Mesenchymal stem cell (in vitro differentiated cells and primary cell): ENCODE measurements around the gene F3.

Experiments
- DNase-seq: peaks from one replicate; pipeline ENCODE4 v3.0.0-alpha.2; 2013
- H2AFZ ChIP-seq: one replicate; pipeline ENCODE4 v1.6.1; 2013; ENCODE audit warnings: low read depth, mild to moderate bottlenecking, control low read depth, inconsistent platforms, low read length, moderate library complexity
- H2AK5ac ChIP-seq: 2 replicates; pipeline ENCODE4 v1.6.1; 2013; ENCODE audit warnings: low read length, moderate library complexity, mild to moderate bottlenecking, inconsistent platforms; ENCODE audit not compliant: severe bottlenecking
- H2BK120ac ChIP-seq: one replicate; pipeline ENCODE4 v1.6.1; 2013; ENCODE audit warnings: low read depth, mild to moderate bottlenecking, inconsistent platforms, low read length, moderate library complexity
- H2BK12ac ChIP-seq, 2 experiments: one replicate each; pipeline ENCODE4 v1.6.1; 2013; ENCODE audit warnings: inconsistent platforms in 2 of 2, low read length in 2 of 2, mild to moderate bottlenecking in 2 of 2, moderate library complexity in 2 of 2, control low read depth in 1 of 2
- H2BK15ac ChIP-seq: one replicate; pipeline ENCODE4 v1.6.1; 2013; ENCODE audit warnings: mild to moderate bottlenecking, low read depth, inconsistent platforms; ENCODE audit not compliant: poor library complexity, severe bottlenecking
- H2BK5ac ChIP-seq: 2 replicates; pipeline ENCODE4 v1.6.1; 2013; ENCODE audit warnings: low read depth, mild to moderate bottlenecking, low read length, control low read depth, inconsistent platforms; ENCODE audit not compliant: poor library complexity, severe bottlenecking
- H3K14ac ChIP-seq, 2 experiments: one replicate each; pipeline ENCODE4 v1.6.1; 2013; ENCODE audit warnings: inconsistent platforms in 2 of 2, low read length in 2 of 2, control low read depth in 1 of 2, mild to moderate bottlenecking in 1 of 2, moderate library complexity in 1 of 2
- H3K18ac ChIP-seq, 2 experiments: one replicate each; pipeline ENCODE4 v1.6.1; 2013; ENCODE audit warnings: inconsistent platforms in 2 of 2, low read length in 2 of 2, control low read depth in 1 of 2, low read depth in 1 of 2, mild to moderate bottlenecking in 1 of 2
- H3K23ac ChIP-seq, 2 experiments: one replicate each; pipeline ENCODE4 v1.6.1; 2013; ENCODE audit warnings: inconsistent platforms in 2 of 2, low read length in 2 of 2, mild to moderate bottlenecking in 2 of 2, moderate library complexity in 2 of 2, control low read depth in 1 of 2
- H3K27ac ChIP-seq: 2 replicates; pipeline ENCODE4 v1.5.1; 2013; ENCODE audit warnings: mild to moderate bottlenecking, moderate library complexity, low read length, control low read depth, inconsistent platforms; ENCODE audit not compliant: poor library complexity, severe bottlenecking
- H3K27me3 ChIP-seq, 2 experiments: 2 replicates each; pipeline versions ENCODE4 v1.6.1 to v1.7.0; 2013; ENCODE audit warnings: low read length in 2 of 2, mild to moderate bottlenecking in 2 of 2, moderate library complexity in 2 of 2, control low read depth in 1 of 2, inconsistent platforms in 1 of 2; ENCODE audit not compliant: control insufficient read depth in 1 of 2, insufficient read depth in 1 of 2
- H3K36me3 ChIP-seq, 2 experiments: 2 replicates each; pipeline versions ENCODE4 v1.6.1 to v1.7.0; 2013; ENCODE audit warnings: low read length in 2 of 2, control low read depth in 1 of 2, inconsistent platforms in 1 of 2, low read depth in 1 of 2, mild to moderate bottlenecking in 1 of 2; ENCODE audit not compliant: insufficient read depth in 2 of 2, control insufficient read depth in 1 of 2
- H3K4ac ChIP-seq, 2 experiments: one replicate each; pipeline ENCODE4 v1.6.1; 2013; ENCODE audit warnings: inconsistent platforms in 2 of 2, low read length in 2 of 2, mild to moderate bottlenecking in 2 of 2, moderate library complexity in 2 of 2, control low read depth in 1 of 2, low read depth in 1 of 2
- H3K4me1 ChIP-seq: 2 replicates; pipeline ENCODE4 v1.6.1; 2013; ENCODE audit warnings: low read depth, low read length, control low read depth; ENCODE audit not compliant: control insufficient read depth, insufficient read depth
- H3K4me2 ChIP-seq: 2 replicates; pipeline ENCODE4 v1.6.1; 2013; ENCODE audit warnings: low read length, mild to moderate bottlenecking, inconsistent platforms; ENCODE audit not compliant: poor library complexity, severe bottlenecking
- H3K4me3 ChIP-seq, 2 experiments: 2 replicates each; pipeline versions ENCODE4 v1.5.1 to v1.7.0; 2013; ENCODE audit warnings: low read length in 2 of 2, mild to moderate bottlenecking in 2 of 2, control low read depth in 1 of 2, low read depth in 1 of 2; ENCODE audit not compliant: insufficient read depth in 1 of 2
- H3K79me1 ChIP-seq: replicated peaks from 2 replicates; pipeline ENCODE4 v1.6.1; 2013; ENCODE audit warnings: mild to moderate bottlenecking, control low read depth, low read length, inconsistent platforms; ENCODE audit not compliant: poor library complexity, severe bottlenecking
- H3K9ac ChIP-seq: 2 replicates; pipeline ENCODE4 v1.7.0; 2013; ENCODE audit warnings: mild to moderate bottlenecking, low read length, moderate library complexity
- H3K9me3 ChIP-seq: 2 replicates; pipeline ENCODE4 v1.7.0; 2013; ENCODE audit warnings: mild to moderate bottlenecking, low read length; ENCODE audit not compliant: control insufficient read depth
- H4K8ac ChIP-seq: one replicate; pipeline ENCODE4 v1.6.1; 2013; ENCODE audit warnings: inconsistent platforms, mild to moderate bottlenecking, low read length, moderate library complexity
- H4K91ac ChIP-seq: one replicate; pipeline ENCODE4 v1.6.1; 2013; ENCODE audit warnings: mild to moderate bottlenecking, low read length, inconsistent platforms
- WGBS: methylation state at CpG from one replicate; pipeline ENCODE4 v1.1.7; 2013; ENCODE audit warnings: mixed read lengths; 5-methylcytosine and 5-hydroxymethylcytosine counted together

Gene F3

GRCh38 chr1:94550800-94551241 is 9.3 kb upstream of the F3 start:
- peak; percentile 70 for DNase-seq
- Histone ChIP-seq H3K27ac (no peak overlapping the region), H3K79me1 (no peaks in the 10 kb centered on the region), H2BK12ac (no peak overlapping the region), H3K9ac (no peak overlapping the region), H3K27me3 (no peaks in the 10 kb centered on the region), H2BK120ac (no peak overlapping the region), H4K8ac (no peak overlapping the region), H2BK15ac (no peak overlapping the region), H3K4me2 (no peak overlapping the region), H3K14ac (no peak overlapping the region), H3K4ac (peak overlapping the region in 1 of 2 experiments; percentile 20), H2AFZ (no peak overlapping the region), H3K18ac (peak overlapping the region; percentile 59 to 80), H2BK5ac (no peak overlapping the region), H3K36me3 (no peaks in the 10 kb centered on the region), H3K9me3 (no peaks in the 10 kb centered on the region), H3K4me1 (peaks cover 6% of the 10 kb centered on the region), H3K4me3 (no peak overlapping the region), H2AK5ac (no peak overlapping the region), H4K91ac (no peak overlapping the region), H3K23ac (no peak overlapping the region)
- 68% methylated on average over 5 of the region's 5 CpGs for WGBS

- 76% methylated on average over 4 of the region's 6 CpGs for WGBS
- DNase-seq: no peak
- no peak overlapping the region for H3K4me2 ChIP-seq
- no peak overlapping the region for H3K27ac ChIP-seq
- H3K36me3 ChIP-seq: no peaks in the 10 kb centered on the region
- no peak overlapping the region for H2BK12ac ChIP-seq
- no peaks in the 10 kb centered on the region for H3K9me3 ChIP-seq
- H4K8ac ChIP-seq: no peak overlapping the region
- H3K18ac ChIP-seq: peak overlapping the region in 1 of 2 experiments; percentile 80
- H3K9ac ChIP-seq: no peak overlapping the region
- no peak overlapping the region for H2BK5ac ChIP-seq
- no peak overlapping the region for H2AFZ ChIP-seq
- H3K4ac ChIP-seq: peak overlapping the region in 1 of 2 experiments; percentile 20
- H3K79me1 ChIP-seq: no peaks in the 10 kb centered on the region
- no peaks in the 10 kb centered on the region for H3K27me3 ChIP-seq
- no peak overlapping the region for H4K91ac ChIP-seq
- H3K4me1 ChIP-seq: peaks cover 6% of the 10 kb centered on the region
- no peak overlapping the region for H2BK15ac ChIP-seq
- no peak overlapping the region for H2AK5ac ChIP-seq
- H3K4me3 ChIP-seq: no peak overlapping the region
- no peak overlapping the region for H3K23ac ChIP-seq
- no peak overlapping the region for H3K14ac ChIP-seq
- H2BK120ac ChIP-seq: no peak overlapping the region
Observed at GRCh38 chr1:94550396-94550795, 8.8 kb upstream of the F3 start.

- no peak overlapping the region for H3K9ac ChIP-seq
- no peak overlapping the region for H3K4me2 ChIP-seq
- 88% methylated on average over 5 of the region's 5 CpGs for WGBS
- H3K4me3 ChIP-seq: no peak overlapping the region
- peaks cover 6% of the 10 kb centered on the region for H3K4me1 ChIP-seq
- H2BK15ac ChIP-seq: no peak overlapping the region
- H2BK5ac ChIP-seq: no peak overlapping the region
- peak overlapping the region in 1 of 2 experiments; percentile 42 for H3K4ac ChIP-seq
- H3K27me3 ChIP-seq: no peaks in the 10 kb centered on the region
- DNase-seq: no peak
- no peak overlapping the region for H3K27ac ChIP-seq
- no peaks in the 10 kb centered on the region for H3K9me3 ChIP-seq
- H2AK5ac ChIP-seq: no peak overlapping the region
- H2BK12ac ChIP-seq: peak overlapping the region; percentile 37 to 44
- H3K36me3 ChIP-seq: no peaks in the 10 kb centered on the region
- no peaks in the 10 kb centered on the region for H3K79me1 ChIP-seq
- no peak overlapping the region for H3K23ac ChIP-seq
- H4K8ac ChIP-seq: no peak overlapping the region
- H2AFZ ChIP-seq: no peak overlapping the region
- H3K14ac ChIP-seq: no peak overlapping the region
- no peak overlapping the region for H4K91ac ChIP-seq
- no peak overlapping the region for H3K18ac ChIP-seq
- no peak overlapping the region for H2BK120ac ChIP-seq
Observed at GRCh38 chr1:94549706-94550105, 8.1 kb upstream of the F3 start.

GRCh38 chr1:94544706-94545490 is 3.3 kb upstream of the F3 start:
- Histone ChIP-seq H3K14ac (no peak overlapping the region), H3K4me1 (peaks cover 5% of the 10 kb centered on the region), H3K9ac (peak overlapping the region; percentile 82), H3K4ac (no peak overlapping the region), H2BK12ac (peak overlapping the region in 1 of 2 experiments; percentile 49), H2AK5ac (no peak overlapping the region), H3K18ac (no peak overlapping the region), H2BK120ac (no peak overlapping the region), H3K4me2 (no peak overlapping the region), H3K27ac (no peak overlapping the region), H3K79me1 (peaks cover 3% of the 10 kb centered on the region), H2AFZ (no peak overlapping the region), H3K23ac (no peak overlapping the region), H2BK5ac (no peak overlapping the region), H2BK15ac (no peak overlapping the region), H3K4me3 (peak overlapping the region in 1 of 2 experiments; percentile 64), H3K9me3 (no peaks in the 10 kb centered on the region), H4K8ac (no peak overlapping the region), H4K91ac (no peak overlapping the region), H3K36me3 (no peaks in the 10 kb centered on the region), H3K27me3 (no peaks in the 10 kb centered on the region)
- peak; percentile 85 for DNase-seq
- WGBS: 65% methylated on average over 2 of the region's 4 CpGs
